Central memory CD4-positive, alpha-beta T cell (primary cell): Measurements from ENCODE around the gene CHERP.
"Not testable (repeated sequence)": the region's sequence is repeated elsewhere in the genome, so short reads cannot be mapped to it uniquely, and the experiment has no call there.

Source experiments
- DNase-seq: peaks from one replicate; pipeline ENCODE4 v3.0.0; 2022

CHERP gene

DNA sequence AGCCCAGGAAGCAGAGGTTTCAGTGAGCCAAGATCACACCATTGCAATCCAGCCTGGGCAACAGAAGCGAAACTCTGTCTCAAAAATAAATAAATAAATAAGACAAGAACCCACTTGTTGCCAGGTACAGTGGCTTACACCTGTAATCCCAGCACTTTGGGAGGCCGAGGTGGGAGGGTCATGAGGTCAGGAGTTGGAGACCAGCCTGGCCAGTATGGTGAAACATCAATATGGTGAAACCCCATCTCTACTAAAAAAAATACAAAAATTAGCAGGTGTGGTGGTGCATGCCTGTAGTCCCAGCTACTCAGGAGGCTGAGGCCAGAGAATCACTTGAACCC lies 69.7 kb downstream of the CHERP start:
- not testable (repeated sequence) for DNase-seq

DNA sequence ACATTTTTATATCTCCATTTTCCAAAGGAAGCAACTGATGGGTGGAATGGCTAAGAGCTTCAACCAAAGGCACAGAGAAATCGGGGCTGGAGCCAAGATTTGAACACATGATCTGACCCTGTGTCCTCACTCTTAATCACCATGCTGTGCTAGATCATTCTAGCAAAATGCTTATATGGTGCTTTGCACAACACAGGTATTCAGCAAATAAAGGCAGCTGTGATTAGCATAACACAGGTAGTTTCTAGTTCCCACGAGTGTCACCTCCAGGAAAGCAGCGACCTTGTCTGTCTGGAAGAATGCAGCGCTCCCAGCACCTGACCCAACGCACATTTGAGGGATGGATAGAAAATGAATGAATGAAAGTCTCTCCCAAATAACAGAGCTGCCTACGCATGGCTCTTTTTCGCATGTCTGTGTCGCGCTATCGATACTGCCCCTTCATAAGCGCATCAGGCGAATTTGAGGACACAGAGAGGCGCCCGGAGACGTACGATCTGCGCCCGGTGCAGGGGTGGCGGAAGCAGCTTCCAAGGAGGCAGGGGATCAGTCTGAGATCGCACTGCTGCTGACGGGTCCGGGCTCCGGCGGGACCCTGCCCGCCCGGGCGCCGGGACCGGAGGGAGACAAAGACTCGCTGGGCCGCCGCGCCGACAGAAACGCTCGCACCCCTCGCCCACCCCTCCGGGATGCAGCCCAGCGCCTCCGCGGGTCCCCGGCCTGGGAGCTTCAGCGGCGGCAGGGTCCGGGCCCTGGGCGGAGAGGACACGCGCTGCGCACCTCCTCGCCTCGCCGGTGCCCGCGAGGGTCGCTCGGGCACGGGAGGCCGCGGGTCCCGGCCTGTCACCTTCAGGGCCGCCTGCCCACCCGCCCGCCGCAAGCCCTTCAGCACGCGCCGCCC lies 71.1 kb downstream of the CHERP start:
- DNase-seq: peak; percentile 9

DNA sequence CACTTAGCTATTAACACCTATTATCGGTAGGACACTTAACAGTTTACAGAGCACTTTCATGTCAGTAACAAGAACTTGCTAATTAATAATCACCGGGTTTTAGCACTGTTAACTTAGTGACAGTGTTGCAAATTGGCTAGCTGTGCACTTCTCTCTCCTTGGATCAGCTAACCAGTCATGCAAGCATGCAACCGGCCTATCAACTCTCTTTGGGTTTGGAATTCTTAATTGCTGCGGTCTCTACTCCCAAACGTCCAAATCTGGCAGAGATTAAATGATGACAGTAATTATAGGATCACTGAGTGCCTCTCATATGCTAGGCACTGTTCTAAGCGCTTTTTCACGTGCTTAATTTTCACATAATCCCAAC lies 71.7 kb downstream of the CHERP start:
- no peak for DNase-seq
